A549 (cell line): Measurements from ENCODE around the gene SAG.

ENCODE experiments used
- CEBPB ChIP-seq, 2 experiments: fragments of >200 bp in 1 of 2; sonication (Bioruptor Twin) in 1 of 2; formaldehyde crosslinking in 1 of 2; IDR thresholded peaks; 2 replicates each; pipeline ENCODE4 v1.6.1; 2012 to 2016
- CHD2 ChIP-seq: fragments of 150-350 bp; IDR thresholded peaks from 2 replicates; pipeline ENCODE4 v1.6.1; 2014; ENCODE audit warnings: low read length; ENCODE audit not compliant: partially characterized antibody
- CTCF ChIP-seq: fragments of >200 bp; sonication (Bioruptor Twin); formaldehyde crosslinking; IDR thresholded peaks from 3 replicates; pipeline ENCODE4 v1.5.1; 2016
- ELK1 ChIP-seq: fragments of 150-350 bp; IDR thresholded peaks from 2 replicates; pipeline ENCODE4 v1.6.1; 2014; ENCODE audit warnings: low read depth, mild to moderate bottlenecking, low read length
- HMGXB4 ChIP-seq: fragments of 250-450 bp; sonication (Bioruptor Pico); IDR thresholded peaks from 2 replicates; pipeline ENCODE4 v1.5.0; 2021; ENCODE audit warnings: mild to moderate bottlenecking, moderate library complexity, borderline replicate concordance
- NR3C1 ChIP-seq: fragments of >200 bp; sonication (Bioruptor Twin); formaldehyde crosslinking; IDR thresholded peaks from 3 replicates; pipeline ENCODE4 v1.6.1; 2017
- POLR2A ChIP-seq: IDR thresholded peaks from 2 replicates; pipeline ENCODE4 v1.6.1; 2012; ENCODE audit warnings: mild to moderate bottlenecking, low read length

- no peak for TF ChIP-seq CTCF
- TF ChIP-seq CEBPB (IDR thresholded peaks at IDR 0.05): no peak
- TF ChIP-seq NR3C1: no peak
- TF ChIP-seq CHD2: no peak
- no peak for TF ChIP-seq POLR2A
- no peak for TF ChIP-seq ELK1
- TF ChIP-seq HMGXB4 (CRISPR knock-in tag): no peak
Measured at GRCh38 chr2:233281992-233282603, 25.5 kb upstream of the SAG start.
